Glutamatergic neuron (in vitro differentiated cells): Measurements from ENCODE around the gene MOV10L1. TPM values are rescaled to one million over a fixed set of nuclear protein-coding genes. Genes with fewer than 3 reads are reported as not detected.
A peak's percentile ranks its signal among the peaks of the same experiment; 100 is the strongest.

Source experiments
- DNase-seq: peaks from one replicate; pipeline ENCODE4 v3.0.0; 2022
- H3K27ac Mint-ChIP-seq: one replicate; pipeline ENCODE4 v1.8.0; 2020; ENCODE audit warnings: mild to moderate bottlenecking, mixed read lengths, inconsistent platforms; ENCODE audit not compliant: unreplicated experiment
- H3K27me3 Mint-ChIP-seq: one replicate; pipeline ENCODE4 v1.8.0; 2020; ENCODE audit warnings: mild to moderate bottlenecking, moderate library complexity, mixed read lengths, inconsistent platforms; ENCODE audit not compliant: unreplicated experiment
- H3K36me3 Mint-ChIP-seq: one replicate; pipeline ENCODE4 v1.8.0; 2020; ENCODE audit warnings: mild to moderate bottlenecking, mixed read lengths, inconsistent platforms; ENCODE audit not compliant: unreplicated experiment
- H3K4me1 Mint-ChIP-seq: one replicate; pipeline ENCODE4 v1.8.0; 2020; ENCODE audit warnings: mild to moderate bottlenecking, low read depth, mixed read lengths, inconsistent platforms; ENCODE audit not compliant: unreplicated experiment
- H3K4me3 Mint-ChIP-seq: one replicate; pipeline ENCODE4 v1.8.0; 2020; ENCODE audit warnings: mild to moderate bottlenecking, mixed read lengths, inconsistent platforms; ENCODE audit not compliant: unreplicated experiment
- H3K9me3 Mint-ChIP-seq: one replicate; pipeline ENCODE4 v1.8.0; 2020; ENCODE audit warnings: mild to moderate bottlenecking, moderate library complexity, mixed read lengths, inconsistent platforms; ENCODE audit not compliant: unreplicated experiment
- CTCF ChIP-seq: fragments of 200-600 bp; sonication (generic); IDR thresholded peaks from one replicate; pipeline ENCODE4 v1.5.0; 2021; ENCODE audit not compliant: partially characterized antibody, unreplicated experiment
- total RNA-seq: library from RNA; stranded (reverse); fragmentation: NEBNext Ultra II Directional; extraction: Animal tissue kit (Norgen Biotek cat#: 25700); gene quantifications from one replicate; pipeline ENCODE4 v1.2.1, GENCODE V29; 2021; ENCODE audit not compliant: unreplicated experiment

The MOV10L1 gene
- total RNA-seq, 1 donor from 2014 or later = 0.34 TPM

- no peak overlapping the region for H3K27ac Mint-ChIP-seq
- H3K27me3 Mint-ChIP-seq = no peaks in the 10 kb centered on the region
- no peak overlapping the region for H3K4me3 Mint-ChIP-seq
- H3K9me3 Mint-ChIP-seq = peaks cover 5% of the 10 kb centered on the region
- no peak for TF ChIP-seq CTCF
- no peaks in the 10 kb centered on the region for H3K36me3 Mint-ChIP-seq
- no peak for DNase-seq
- H3K4me1 Mint-ChIP-seq = peaks cover 12% of the 10 kb centered on the region
These were observed 9.7 kb upstream of the MOV10L1 start for GRCh38 chr22:50080077-50080465.

- no peak overlapping the region for H3K27ac Mint-ChIP-seq
- TF ChIP-seq CTCF = no peak
- H3K4me1 Mint-ChIP-seq = peaks cover 9% of the 10 kb centered on the region
- H3K36me3 Mint-ChIP-seq = no peaks in the 10 kb centered on the region
- no peaks in the 10 kb centered on the region for H3K27me3 Mint-ChIP-seq
- peaks cover 5% of the 10 kb centered on the region for H3K9me3 Mint-ChIP-seq
- DNase-seq = no peak
- H3K4me3 Mint-ChIP-seq = no peak overlapping the region
These were observed 8.2 kb upstream of the MOV10L1 start for GRCh38 chr22:50081426-50082196.

- Mint-ChIP-seq H3K4me1 (peaks cover 7% of the 10 kb centered on the region), H3K36me3 (no peaks in the 10 kb centered on the region), H3K9me3 (peaks cover 5% of the 10 kb centered on the region), H3K27ac (no peak overlapping the region), H3K4me3 (no peak overlapping the region), H3K27me3 (no peaks in the 10 kb centered on the region)
- no peak for TF ChIP-seq CTCF
- DNase-seq = no peak
These were observed 7.5 kb upstream of the MOV10L1 start for GRCh38 chr22:50082197-50082715.

GRCh38 chr22:50082961-50083461, 6.8 kb upstream of the MOV10L1 start:
- Mint-ChIP-seq H3K4me3 (peak overlapping the region; percentile 15), H3K4me1 (peaks cover 7% of the 10 kb centered on the region), H3K9me3 (peaks cover 5% of the 10 kb centered on the region), H3K27ac (no peak overlapping the region), H3K36me3 (no peaks in the 10 kb centered on the region), H3K27me3 (no peaks in the 10 kb centered on the region)
- TF ChIP-seq CTCF = no peak
- DNase-seq = no peak

- no peaks in the 10 kb centered on the region for H3K27me3 Mint-ChIP-seq
- TF ChIP-seq CTCF = no peak
- DNase-seq = no peak
- H3K27ac Mint-ChIP-seq = no peak overlapping the region
- peaks cover 7% of the 10 kb centered on the region for H3K4me1 Mint-ChIP-seq
- H3K9me3 Mint-ChIP-seq = peaks cover 2% of the 10 kb centered on the region
- no peaks in the 10 kb centered on the region for H3K36me3 Mint-ChIP-seq
- H3K4me3 Mint-ChIP-seq = no peak overlapping the region
These were observed 6.2 kb upstream of the MOV10L1 start for GRCh38 chr22:50083462-50084079.
